Measurements from ENCODE around the gene PPA2.
"Not testable (repeated sequence)": the region's sequence is repeated elsewhere in the genome, so short reads cannot be mapped to it uniquely, and the experiment has no call there.

The PPA2 gene

DNA sequence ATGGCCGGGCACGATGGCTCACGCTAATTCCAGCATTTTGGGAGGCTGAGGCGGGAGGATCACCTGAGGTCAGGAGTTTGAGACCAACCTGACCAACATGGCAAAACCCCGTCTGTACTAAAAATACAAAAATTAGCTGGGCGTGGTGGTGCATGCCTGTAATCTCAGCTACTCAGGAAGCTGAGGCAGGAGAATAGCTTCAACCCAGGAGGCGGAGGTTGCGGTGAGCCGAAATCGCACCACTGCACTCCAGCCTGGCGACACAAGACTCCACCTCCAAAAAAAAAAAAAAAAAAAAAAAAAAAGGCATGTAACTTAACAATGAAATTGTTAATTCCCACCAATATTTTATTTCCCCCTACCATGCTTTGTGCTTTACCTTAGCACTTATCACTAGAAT is 15.3 kb downstream of the PPA2 start:
- DNase-seq: not testable (repeated sequence)

DNA sequence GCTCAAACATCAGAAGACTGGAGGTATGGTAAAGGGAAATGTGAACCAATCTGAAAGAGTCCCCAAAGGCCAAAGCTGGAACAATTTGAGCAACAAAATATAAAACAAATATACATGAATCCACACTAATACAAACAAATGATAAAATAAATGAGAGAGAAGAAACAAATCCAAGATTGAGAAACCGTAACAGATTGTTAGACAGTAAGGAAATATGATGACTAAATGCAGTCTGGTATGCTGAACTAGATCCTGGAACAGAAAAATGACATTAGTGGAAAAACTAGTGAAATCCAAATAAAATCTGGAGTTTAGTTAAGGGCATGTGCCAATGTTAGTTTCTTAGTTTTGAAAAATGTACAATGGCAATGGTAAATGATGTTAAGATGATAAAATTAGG is 15.9 kb downstream of the PPA2 start:
- DNase-seq: no peak

DNA sequence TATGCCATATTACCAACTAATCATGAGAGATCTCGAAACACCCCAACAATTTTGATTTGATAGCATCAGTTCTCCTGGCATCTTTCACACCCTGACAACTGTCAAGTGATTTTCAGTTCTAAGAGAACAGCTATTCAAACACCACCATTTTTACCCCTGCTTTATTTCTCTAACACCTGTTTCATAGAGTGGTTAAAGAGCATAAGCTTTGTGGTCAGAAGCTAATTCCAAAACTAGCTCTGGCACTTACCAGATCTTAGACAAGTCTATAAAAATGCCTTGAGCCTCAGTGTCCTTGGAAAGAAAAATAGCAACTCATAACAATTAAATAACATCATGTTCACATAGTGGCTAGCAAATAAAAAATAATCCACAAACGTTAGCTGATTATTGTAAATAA is 17.9 kb downstream of the PPA2 start:
- no peak for DNase-seq

DNA sequence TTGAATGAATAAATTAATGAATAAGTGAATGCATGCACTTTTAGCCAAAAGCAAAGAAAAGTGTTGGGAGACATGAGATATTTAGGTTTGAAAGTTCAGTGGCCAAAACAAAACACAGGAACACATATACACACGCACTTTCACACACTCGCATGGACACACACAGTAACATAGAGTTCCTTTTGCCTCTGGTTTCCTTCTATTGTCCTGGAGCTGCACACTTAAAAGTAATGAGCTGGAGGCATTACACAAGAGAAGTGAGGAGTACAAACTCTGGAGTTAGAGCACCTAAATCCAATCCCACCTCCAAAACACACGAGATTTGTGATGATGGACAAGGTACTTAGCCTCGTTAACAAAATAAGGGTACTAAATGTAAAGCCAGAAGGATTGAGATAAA is 18.7 kb downstream of the PPA2 start:
- DNase-seq: no peak

DNA sequence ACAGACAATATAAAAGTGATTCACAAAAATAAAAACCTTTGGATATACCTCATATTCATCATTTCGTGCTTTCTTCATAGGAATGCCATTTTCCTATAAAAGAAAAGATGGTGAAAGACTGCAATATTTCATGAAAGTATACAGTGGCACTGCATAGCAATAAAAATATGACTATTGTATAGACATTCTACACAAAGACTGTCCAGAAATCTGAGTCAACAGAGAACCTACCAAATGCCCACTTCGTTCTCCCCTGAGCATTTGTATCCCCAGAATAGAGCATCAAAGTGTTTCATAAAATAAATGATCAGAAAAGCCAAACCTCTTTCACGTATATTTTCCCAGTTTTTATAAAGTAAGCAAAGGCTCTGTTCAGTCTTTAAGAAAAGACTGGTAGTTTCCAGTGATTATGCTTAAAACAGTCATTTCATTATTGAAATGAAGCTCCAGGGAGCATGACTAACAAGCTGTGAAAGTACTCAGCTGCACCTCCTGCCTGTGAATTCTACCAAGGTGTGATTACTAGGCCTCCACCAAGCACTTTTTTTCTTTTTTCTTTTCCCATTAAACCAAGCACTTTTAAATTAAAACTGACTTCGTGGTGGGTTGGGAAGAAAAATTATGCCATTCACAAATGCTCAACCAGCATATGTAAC is 20.2 kb downstream of the PPA2 start:
- no peak for DNase-seq

DNA sequence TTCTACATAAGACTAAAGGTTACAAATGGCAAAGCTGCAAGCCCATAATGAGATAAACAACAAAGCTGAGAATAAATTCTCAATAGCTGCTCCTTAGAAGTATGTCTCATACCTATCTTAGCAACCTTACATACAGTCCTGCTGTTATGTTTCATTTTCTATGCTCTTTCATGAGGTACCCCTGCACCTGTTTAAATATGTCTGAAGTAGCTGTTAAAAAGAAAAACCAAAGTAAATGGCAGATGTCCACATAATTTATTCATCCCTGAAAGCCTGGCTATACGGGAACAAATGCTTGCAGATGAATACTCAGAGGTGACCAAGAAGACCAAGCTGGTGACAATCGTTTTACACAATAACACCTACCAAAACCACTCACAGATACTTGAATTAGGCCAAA is 22.5 kb downstream of the PPA2 start:
- no peak for DNase-seq

DNA sequence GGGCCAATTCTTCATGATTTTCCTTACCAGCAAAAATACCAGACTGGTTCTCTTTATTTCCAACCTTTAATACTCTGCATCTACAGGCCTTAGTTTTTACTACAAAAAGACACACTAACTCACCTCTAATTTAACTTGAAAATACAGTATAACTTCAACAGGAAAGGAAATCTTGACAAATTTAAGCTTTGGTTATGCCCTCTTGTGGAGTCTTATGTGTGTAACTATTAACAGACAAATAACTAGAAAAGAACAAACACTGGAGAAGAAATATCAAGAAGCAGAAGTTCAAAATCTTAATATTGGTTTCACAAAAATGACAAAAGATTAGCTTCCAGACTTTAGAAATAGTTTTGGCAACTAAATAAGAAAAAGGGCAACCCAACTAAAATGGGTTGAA is 33.0 kb downstream of the PPA2 start:
- no peak for DNase-seq

DNA sequence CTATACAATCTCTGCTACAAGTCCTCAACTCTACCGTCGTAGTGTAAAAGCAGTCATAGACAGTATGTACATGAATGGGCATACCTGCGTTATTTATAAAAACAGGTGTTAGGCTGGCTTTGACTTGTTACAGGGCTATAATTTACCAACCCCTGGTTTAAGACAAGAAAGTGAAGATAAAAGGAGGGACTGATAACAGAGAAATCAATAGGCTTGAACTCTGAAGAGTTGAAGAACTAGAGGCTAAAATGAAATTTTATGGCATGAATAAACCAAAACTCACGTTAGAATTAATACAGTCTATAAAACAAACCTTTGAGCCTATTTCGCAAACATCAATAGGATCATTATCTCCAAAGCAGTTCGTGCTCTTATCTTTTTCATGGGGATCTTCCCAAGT is 36.2 kb downstream of the PPA2 start:
- DNase-seq: no peak

DNA sequence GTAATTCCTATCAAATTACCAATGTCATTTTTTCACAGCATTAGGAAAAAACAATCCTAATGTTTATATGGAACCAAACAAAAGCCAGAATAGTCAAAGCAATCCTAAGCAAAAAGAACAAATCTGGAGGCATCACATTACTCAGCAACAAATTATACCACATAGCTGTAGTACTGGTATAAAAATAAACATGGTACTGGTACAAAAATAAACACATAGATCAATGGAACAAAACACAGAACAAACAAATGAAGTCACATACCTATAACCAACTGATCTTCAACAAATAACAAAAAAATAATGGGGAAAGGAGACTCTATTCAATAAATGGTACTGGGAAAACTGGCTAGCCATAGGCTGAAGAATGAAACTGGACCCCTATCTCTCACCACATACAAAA is 37.4 kb downstream of the PPA2 start:
- DNase-seq: no peak

DNA sequence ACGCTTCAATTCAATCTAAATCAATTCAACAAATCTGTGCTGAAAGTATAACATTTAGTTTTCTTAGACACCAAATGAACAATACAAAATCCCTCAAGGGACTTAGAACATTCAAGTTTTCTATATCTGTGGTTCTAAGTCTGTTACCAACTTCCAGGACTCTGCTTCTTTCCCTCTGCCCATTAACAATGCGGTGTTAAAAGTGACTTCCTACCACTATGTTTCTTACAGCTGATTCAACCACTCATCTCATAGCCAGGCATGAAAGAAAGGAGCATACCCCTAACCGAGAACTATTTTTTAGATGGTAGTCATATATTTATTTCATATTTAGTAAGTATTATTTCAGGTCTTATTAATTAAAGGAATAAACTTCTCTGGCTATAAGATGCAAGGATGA is 38.9 kb downstream of the PPA2 start:
- no peak for DNase-seq

DNA sequence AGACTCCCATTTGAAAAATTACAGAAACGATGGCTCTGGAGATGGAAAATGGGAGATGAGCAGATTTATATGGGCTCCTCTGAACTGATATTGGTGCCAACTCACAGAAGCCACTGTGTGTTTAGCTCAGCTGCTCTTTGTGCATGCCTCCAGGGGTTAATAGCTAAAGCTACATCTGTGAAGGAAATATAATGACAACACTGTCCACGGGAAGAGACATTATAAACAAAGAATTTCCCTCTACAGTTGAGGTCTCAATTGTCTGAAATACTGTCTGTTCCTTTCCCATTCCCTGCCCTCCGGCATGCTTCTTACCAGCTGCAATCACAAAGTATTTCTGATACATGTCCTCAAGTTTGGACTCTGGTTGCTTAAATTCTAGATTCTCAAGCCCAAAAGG is 40.4 kb downstream of the PPA2 start:
- DNase-seq: no peak

DNA sequence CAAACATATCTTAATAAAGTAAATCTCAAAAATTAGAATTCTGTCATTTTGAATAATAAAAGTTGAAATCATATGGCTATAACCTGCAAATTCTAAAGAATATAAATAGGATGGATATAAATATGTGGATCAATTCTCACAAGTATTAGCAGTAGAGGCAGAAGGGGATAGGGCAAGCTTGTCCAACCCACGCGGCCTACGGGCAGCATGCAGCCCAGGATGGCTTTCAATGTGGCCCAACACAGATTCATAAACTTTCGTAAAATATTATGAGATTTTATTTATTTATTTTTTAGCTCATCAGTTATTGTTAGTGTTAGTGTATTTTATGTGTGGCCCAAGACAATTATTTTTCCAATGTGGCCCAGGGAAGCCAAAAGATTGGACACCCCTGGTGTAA is 41.4 kb downstream of the PPA2 start:
- DNase-seq: no peak

DNA sequence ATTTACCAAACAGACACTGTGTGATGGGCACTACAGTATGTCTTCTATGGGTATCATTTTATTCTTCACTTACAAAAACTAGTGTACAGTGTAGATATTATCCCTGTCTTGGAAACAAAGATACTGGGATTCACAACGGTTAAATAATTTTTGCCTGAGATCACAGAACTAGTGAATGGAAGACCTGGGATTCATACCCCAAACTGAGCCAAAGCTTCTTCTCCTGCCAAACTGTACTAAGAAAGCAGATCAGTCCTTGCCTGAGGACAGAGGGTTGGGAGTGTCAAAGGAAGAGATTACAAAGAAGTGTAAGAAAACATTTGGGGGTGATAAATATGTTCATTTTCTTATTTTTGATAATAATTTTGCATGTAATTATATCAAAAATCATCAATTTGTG is 43.1 kb downstream of the PPA2 start:
- no peak for DNase-seq

DNA sequence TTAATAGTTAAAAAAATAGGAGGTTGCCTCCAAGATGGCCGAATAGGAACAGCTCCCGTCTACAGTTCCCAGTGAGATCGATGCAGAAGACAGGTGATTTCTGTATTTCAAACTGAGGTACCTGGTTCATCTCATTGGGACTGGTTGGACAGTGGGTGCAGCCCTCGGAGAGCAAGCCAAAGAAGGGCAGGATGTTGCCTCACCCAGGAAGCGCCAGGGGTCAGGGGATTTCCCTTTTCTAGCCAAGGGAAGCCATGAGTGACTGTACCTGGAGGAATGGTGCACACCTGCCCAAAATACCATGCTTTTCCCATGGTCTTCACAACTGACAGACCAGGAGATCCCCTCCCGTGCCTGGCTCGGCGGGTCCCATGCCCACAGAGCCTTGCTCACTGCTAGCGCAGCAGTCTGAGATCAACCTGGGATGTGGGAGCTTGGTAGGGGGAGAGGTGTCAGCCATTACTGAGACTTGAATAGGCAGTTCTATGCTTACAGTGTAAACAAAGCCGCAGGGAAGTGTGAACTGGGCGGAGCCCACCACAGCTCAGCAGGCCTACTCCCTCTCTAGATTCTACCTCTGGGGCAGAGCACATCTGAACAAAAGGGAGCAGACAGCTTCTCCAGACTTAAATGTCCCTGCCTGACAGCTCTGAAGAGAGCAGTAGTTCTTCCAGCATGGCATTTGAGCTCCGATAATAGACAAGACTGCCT is 47.5 kb downstream of the PPA2 start:
- no peak for DNase-seq

DNA sequence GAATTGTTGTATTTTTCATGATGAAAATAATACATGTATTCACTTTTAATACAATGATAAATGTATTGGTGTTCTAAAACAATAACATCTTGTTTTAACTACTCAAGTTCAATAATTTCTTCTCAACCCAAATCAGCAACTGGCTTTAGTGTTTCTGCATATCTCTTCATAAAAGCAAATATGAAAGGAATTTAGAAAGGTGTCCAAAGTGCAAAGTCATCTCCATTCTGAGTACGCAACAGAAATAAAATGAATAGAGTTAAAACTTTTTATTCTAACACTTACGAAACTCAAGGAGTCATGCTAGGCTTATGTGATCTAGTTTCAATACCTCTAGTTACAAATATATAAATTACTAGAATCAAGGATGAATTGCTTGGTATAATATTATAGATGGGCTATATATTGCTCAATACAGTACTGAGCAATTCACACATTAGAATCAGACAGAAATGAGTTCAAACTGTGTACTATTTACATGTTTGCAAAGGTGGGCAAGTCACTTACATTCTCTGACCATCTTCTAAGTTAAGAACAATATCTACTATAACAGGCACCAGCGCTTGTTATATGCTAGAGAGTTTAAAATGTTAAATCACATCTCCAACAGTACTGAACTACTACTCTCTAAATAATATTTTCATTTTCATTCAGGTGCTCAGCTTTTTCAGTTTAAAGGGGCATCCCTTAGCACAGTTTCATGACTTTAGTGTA is 51.5 kb downstream of the PPA2 start:
- DNase-seq: no peak

DNA sequence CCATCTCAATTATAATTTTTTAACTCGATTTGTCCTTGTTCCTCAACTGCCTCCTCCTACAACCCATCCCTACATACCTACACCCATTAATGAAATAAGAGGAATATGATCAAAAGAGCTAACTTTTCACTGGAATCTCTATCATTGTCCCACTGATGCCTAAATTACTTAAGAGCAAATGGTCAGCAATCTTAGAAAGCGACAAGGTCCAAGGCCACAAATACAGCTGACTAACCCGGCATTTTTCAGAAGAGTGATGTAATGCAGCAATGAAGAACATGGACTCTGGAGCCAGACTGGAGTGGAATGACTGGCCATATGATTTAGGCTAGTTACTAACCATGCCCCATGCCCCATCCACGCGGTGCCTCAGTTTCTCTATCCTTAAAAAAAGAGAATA is 56.2 kb downstream of the PPA2 start:
- DNase-seq: no peak

DNA sequence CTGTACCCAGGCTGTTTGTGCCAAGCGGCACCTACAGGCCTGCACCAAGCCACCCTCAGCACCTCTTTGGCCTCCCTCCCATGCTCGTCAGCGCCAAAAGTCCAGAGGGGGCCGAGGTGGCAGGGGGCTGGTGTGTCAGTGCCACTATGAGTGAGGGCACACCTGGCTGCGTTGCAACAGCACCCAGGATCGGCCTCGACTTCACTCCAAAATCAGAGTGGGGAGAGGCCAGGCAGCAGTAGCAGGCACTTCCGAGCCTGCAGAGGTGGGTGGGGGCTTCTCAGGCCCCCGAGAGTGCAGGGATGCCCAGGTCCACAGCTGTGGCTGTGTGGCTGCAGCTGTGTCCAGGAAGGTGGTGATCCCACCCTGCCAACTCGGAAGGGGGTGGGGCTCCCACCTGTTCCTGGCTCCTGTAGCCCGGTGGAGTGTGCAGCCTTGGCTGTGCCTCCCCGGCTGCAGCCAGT is 58.5 kb downstream of the PPA2 start:
- no peak for DNase-seq

DNA sequence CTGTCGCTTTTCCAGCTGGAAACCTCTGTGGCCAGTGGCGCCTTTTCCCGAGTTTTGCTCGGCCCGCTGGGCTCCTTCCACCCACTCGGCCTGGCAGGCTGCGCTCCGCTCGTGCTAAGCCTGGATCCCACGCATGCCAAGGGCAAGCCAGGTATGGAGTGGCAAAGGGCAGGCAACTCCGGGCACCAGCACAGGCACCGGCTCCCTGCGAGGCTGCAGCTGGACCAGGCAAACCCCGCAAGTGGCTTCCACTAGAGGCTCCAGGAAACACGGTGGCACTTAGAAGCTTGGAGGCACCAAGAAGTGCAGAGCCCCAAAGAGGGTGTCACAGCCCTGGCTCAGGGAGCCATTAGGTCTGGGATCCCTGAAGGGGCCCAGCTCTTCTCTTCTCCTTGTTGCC is 59.5 kb downstream of the PPA2 start:
- DNase-seq: no peak

DNA sequence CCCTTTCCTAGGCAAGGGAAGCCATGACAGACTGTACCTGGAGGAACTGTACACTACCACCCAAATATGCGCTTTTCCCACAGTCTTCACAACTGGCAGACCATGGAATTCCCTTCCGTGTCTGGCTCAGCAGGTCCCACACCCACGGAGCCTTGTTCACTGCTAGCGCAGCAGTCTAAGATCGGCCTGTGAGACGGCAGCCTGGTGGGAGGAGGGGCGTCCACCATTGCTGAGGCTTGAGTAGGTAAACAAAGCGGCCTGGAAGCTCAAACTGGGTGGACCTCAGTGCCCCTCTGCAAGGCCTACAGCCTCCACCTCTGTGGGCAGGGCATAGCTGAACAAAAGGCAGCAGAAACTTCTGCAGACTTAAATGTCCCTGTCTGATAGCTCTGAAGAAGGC is 64.7 kb downstream of the PPA2 start:
- DNase-seq: not testable (repeated sequence)

DNA sequence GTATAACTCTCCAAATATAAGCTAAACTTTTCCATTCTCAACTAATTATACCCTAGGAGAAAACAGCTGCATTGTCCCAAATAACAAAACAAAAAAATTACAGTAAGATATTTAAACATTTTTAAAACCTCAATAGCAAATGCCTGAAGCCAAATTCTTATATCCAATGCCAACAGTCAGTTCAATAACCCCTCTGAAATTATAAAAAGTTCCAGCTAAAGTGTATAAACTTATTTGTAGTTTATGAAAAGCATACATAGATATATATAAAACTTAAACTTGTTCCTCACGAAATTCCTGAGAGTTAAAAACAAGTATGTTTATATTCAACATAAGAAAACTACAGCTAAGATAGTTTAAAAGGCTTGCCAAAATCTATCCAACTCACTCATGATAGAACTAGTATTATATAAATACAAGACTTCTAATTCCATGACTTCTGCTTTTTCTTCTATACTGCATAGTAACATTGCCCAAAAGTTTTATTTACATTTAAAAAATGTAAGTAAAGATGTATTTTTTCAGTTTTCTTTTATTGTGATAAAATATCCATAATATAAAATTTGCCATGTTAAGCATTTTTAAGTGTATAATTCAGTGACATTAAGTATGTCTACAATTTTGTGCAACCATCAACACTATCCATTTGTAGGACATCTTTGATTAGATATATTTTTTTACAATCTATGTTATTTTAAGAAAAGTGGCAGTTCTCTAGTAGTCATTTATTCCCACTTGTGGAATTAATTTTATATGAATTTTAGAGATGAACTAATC is 72.8 kb downstream of the PPA2 start:
- DNase-seq: no peak

DNA sequence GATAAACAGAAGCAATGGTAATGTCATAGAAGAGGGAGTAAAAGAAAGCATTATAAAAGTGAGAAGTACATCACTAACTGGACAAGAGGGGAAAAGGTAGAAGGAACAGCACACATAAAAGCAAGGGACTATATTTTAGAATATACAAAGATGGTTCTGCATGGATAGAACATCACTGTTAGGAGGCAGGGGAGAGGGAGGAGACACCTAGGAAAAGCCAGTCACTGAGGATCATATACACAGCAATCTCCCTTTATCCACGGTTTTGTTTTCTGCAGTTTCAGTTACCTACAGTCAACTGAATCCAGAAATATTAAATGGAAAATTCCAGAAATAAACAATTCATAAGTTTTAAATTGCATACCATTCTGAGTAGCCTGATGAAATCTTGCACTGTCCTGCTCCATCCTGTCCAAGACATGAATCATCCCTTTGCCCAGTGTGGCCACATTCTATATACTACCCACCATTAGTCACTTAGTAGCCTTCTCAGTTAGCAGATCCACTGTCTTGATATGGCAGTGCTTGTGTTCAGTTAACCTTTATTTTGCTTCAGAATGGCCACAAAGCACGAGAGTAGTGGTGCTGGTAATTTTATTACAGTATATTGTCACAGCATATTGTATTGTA is 74.2 kb downstream of the PPA2 start:
- DNase-seq: no peak

DNA sequence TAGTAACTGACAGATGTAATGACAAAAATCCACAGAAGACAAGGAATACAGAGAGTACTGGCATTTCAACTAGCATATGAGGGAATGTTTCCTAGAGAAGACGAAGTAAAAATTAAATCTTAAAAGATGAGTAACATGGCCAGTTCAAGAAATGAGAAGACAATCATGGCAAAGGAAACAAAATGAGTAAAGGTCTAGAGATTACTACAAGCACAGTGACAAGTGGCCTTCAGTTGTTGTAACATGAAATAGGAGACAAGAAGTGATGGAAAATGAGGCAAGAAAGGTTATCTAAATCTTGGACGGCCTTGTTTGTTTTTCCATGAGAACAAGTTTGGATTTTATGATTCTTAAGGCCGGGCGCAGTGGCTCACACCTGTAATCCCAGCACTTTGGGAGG is 81.0 kb downstream of the PPA2 start:
- DNase-seq: no peak

DNA sequence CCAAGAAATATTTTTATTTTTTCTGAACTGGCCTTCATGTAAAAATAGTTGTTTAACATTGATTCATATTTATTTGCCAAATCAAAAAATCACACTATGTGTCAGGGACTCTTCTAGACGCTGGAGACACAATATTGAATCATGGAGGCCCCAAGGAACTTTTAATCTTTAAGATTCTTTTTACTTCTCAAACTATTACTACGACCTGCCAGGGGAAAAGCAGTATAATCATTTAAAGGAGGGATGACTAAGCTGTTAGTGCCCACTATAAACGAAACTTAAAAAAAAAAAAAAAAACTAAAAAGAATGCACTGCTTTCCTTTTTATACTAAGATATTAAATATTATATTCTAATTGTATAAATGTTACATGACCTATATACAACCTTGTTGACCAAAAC is 84.7 kb downstream of the PPA2 start:
- no peak for DNase-seq
